ENCODE measurements around the gene MYL6. TPM values are rescaled to one million over a fixed set of nuclear protein-coding genes. Genes with fewer than 3 reads are reported as not detected.

MYL6 gene
- total RNA-seq, 1 experiment from 2014 or later: 1,181 TPM

- Histone ChIP-seq H4K91ac (ENCODE audit: insufficient read length, low read depth, low read length) (no peak overlapping the region), H2BK12ac (ENCODE audit: insufficient read length, low read depth, low read length) (no peak overlapping the region), H2BK20ac (ENCODE audit: low read depth, low read length, poor library complexity, severe bottlenecking) (no peak overlapping the region), H3K4me2 (ENCODE audit: insufficient read depth, insufficient read length, low read length) (no peak overlapping the region), H3K4me1 (ENCODE audit: insufficient read depth, low read length) (no peaks in the 10 kb centered on the region), H3K79me2 (ENCODE audit: insufficient read depth, low read length) (no peaks in the 10 kb centered on the region), H2AK5ac (ENCODE audit: insufficient read length, low read length) (no peak overlapping the region), H3K9me3 (ENCODE audit: control insufficient read depth, low read depth, low read length) (no peaks in the 10 kb centered on the region), H3K9ac (ENCODE audit: extremely low read depth, insufficient read length, low read length) (no peak overlapping the region), H3K79me1 (ENCODE audit: insufficient read depth, low read depth, low read length, poor library complexity, severe bottlenecking) (no peaks in the 10 kb centered on the region), H3T11ph (ENCODE audit: low read length) (no peak overlapping the region), H4K8ac (replicated peaks; ENCODE audit: insufficient read length, low read depth, low read length) (no peak overlapping the region), H2AFZ (ENCODE audit: low read length) (no peak overlapping the region), H3K27me3 (ENCODE audit: insufficient read depth, low read length) (no peaks in the 10 kb centered on the region), H3K14ac (ENCODE audit: insufficient read depth, low read length) (no peak overlapping the region), H2BK120ac (ENCODE audit: low read depth, low read length, poor library complexity, severe bottlenecking) (no peak overlapping the region), H3K23me2 (ENCODE audit: insufficient read length, low read depth, low read length, poor library complexity, severe bottlenecking) (no peaks in the 10 kb centered on the region), H3K56ac (ENCODE audit: insufficient read length, low read depth, low read length) (no peak overlapping the region), H3K4ac (ENCODE audit: low read depth, low read length) (no peak overlapping the region), H2BK5ac (ENCODE audit: insufficient read length, low read length) (no peak overlapping the region), H4K20me1 (ENCODE audit: control insufficient read depth, insufficient read depth, insufficient read length) (no peaks in the 10 kb centered on the region), H2BK15ac (ENCODE audit: low read depth, low read length) (no peak overlapping the region), H3K27ac (ENCODE audit: insufficient read length, low read depth, low read length) (no peak overlapping the region), H3K23ac (ENCODE audit: insufficient read length, low read depth, low read length) (no peak overlapping the region), H4K5ac (ENCODE audit: insufficient read length, low read depth, low read length) (no peak overlapping the region), H3K18ac (ENCODE audit: insufficient read length, low read depth, low read length) (no peak overlapping the region)
- WGBS (ENCODE audit: extremely low coverage, insufficient read length, low lambda C conversion rate): no CpG with 5 or more reads among the region's 4 CpGs
- peak overlapping the region in 2 of 3 experiments; percentile 8 to 22; a peak in 1 of 7 replicates for H3K27ac Mint-ChIP-seq
- H3K9me3 Mint-ChIP-seq: no peaks in the 10 kb centered on the region; a peak in 2 of 5 replicates
- peaks cover 42 to 71% (median 68%) of the 10 kb centered on the region in 3 experiments for H3K36me3 Mint-ChIP-seq (ENCODE audit: insufficient read depth in 1 of 3, low read depth in 3 of 3)
- DNase-seq: no peak
- no peak overlapping the region; a peak in 1 of 5 replicates for H3K4me3 Mint-ChIP-seq
- H3K27me3 Mint-ChIP-seq (ENCODE audit: low read depth): no peaks in the 10 kb centered on the region
- no peaks in the 10 kb centered on the region for H3K4me1 Mint-ChIP-seq
- TF ChIP-seq, protein P1, sequence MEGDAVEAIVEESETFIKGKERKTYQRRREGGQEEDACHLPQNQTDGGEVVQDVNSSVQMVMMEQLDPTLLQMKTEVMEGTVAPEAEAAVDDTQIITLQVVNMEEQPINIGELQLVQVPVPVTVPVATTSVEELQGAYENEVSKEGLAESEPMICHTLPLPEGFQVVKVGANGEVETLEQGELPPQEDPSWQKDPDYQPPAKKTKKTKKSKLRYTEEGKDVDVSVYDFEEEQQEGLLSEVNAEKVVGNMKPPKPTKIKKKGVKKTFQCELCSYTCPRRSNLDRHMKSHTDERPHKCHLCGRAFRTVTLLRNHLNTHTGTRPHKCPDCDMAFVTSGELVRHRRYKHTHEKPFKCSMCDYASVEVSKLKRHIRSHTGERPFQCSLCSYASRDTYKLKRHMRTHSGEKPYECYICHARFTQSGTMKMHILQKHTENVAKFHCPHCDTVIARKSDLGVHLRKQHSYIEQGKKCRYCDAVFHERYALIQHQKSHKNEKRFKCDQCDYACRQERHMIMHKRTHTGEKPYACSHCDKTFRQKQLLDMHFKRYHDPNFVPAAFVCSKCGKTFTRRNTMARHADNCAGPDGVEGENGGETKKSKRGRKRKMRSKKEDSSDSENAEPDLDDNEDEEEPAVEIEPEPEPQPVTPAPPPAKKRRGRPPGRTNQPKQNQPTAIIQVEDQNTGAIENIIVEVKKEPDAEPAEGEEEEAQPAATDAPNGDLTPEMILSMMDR (conservative IDR thresholded peaks at IDR 0.05): no peak
These were observed 14.9 kb upstream of the MYL6 start for GRCh38 chr12:56143217-56143616.
